Measurements from ENCODE around the gene APOBEC3F.

- TF ChIP-seq, protein P1, sequence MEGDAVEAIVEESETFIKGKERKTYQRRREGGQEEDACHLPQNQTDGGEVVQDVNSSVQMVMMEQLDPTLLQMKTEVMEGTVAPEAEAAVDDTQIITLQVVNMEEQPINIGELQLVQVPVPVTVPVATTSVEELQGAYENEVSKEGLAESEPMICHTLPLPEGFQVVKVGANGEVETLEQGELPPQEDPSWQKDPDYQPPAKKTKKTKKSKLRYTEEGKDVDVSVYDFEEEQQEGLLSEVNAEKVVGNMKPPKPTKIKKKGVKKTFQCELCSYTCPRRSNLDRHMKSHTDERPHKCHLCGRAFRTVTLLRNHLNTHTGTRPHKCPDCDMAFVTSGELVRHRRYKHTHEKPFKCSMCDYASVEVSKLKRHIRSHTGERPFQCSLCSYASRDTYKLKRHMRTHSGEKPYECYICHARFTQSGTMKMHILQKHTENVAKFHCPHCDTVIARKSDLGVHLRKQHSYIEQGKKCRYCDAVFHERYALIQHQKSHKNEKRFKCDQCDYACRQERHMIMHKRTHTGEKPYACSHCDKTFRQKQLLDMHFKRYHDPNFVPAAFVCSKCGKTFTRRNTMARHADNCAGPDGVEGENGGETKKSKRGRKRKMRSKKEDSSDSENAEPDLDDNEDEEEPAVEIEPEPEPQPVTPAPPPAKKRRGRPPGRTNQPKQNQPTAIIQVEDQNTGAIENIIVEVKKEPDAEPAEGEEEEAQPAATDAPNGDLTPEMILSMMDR (IDR thresholded peaks at IDR 0.05), result no peak
- TF ChIP-seq POLR2A (IDR thresholded peaks at IDR 0.05), result no peak
Measured at GRCh38 chr22:38996105-38996504, 44.6 kb upstream of the APOBEC3F start.

All from adrenal gland (tissue), 5 donors.